Transverse colon (tissue), 4 donors: ENCODE results near the gene LMOD1.

Experiments used
- POLR2AphosphoS5 ChIP-seq, 3 donors: sonication (generic); formaldehyde crosslinking; IDR thresholded peaks; one replicate each; pipeline ENCODE4 v1.6.1; 2016; ENCODE audit warnings: antibody characterized with exemption in 3 of 3
- TF ChIP-seq, protein P1 (sequence below), 5 experiments: fragments of 200-600 bp in 3 of 5; fragments of 450-650 bp in 2 of 5; sonication (generic) in 3 of 5; IDR thresholded peaks; 1 replicate in 2 of 5; 2 replicates in 3 of 5; pipeline ENCODE4 v1.5.1; 2016 to 2017; ENCODE audit warnings: antibody characterized with exemption in 5 of 5, inconsistent platforms in 3 of 5, mild to moderate bottlenecking in 2 of 5, moderate library complexity in 1 of 5

DNA sequence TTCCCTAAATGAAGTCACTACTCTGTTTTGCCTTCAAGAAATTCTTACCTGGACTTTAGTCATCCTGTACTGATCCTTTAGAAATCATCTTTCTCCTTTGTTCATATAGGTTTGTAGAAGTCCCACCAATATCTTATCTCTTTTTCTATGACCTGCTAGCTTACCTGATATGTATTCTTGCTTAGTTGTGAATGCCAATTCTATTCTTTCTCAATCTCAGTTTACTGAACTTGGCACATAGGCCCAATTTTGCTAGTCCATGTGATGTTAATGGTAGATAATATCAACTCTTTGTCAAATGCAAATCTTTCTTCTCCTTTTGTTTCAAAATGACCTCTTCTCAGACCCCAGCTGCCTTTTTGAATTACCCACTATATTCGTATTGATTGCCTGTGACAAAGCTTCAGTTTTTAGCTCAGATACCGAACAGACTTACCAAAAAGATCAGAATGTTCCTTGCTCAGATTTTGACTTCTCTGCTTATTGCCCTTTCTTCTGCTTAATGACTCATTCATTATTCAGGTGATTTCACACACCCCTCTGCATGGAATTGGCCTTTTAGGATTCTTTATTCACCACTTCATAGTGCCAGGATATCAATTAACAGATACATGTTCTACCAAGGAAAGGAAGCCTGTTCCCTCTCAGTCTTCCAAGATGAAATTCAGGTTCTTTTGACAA, 96.8 kb downstream of the LMOD1 start:
- TF ChIP-seq, protein P1, sequence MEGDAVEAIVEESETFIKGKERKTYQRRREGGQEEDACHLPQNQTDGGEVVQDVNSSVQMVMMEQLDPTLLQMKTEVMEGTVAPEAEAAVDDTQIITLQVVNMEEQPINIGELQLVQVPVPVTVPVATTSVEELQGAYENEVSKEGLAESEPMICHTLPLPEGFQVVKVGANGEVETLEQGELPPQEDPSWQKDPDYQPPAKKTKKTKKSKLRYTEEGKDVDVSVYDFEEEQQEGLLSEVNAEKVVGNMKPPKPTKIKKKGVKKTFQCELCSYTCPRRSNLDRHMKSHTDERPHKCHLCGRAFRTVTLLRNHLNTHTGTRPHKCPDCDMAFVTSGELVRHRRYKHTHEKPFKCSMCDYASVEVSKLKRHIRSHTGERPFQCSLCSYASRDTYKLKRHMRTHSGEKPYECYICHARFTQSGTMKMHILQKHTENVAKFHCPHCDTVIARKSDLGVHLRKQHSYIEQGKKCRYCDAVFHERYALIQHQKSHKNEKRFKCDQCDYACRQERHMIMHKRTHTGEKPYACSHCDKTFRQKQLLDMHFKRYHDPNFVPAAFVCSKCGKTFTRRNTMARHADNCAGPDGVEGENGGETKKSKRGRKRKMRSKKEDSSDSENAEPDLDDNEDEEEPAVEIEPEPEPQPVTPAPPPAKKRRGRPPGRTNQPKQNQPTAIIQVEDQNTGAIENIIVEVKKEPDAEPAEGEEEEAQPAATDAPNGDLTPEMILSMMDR (IDR thresholded peaks at IDR 0.05), result no peak
- TF ChIP-seq POLR2AphosphoS5 (IDR thresholded peaks at IDR 0.05), result no peak
